ENCODE measurements around the gene CEMIP2. TPM values are rescaled to one million over a fixed set of nuclear protein-coding genes. Genes with fewer than 3 reads are reported as not detected.

Gene CEMIP2
- total RNA-seq, 1 donor from 2014 or later: 70.0 TPM

GRCh38 chr9:71756753-71757152, 11.6 kb downstream of the CEMIP2 start:
- Mint-ChIP-seq H3K36me3 (ENCODE audit: low read depth) (peaks cover 15% of the 10 kb centered on the region), H3K27ac (no peak overlapping the region)
- intact Hi-C loops (cut with micrococcal nuclease): no loop called here

GRCh38 chr9:71755869-71756268, 12.4 kb downstream of the CEMIP2 start:
- peaks cover 13% of the 10 kb centered on the region for H3K36me3 Mint-ChIP-seq (ENCODE audit: low read depth)

More at GRCh38 chr9:71756753-71757152, 11.6 kb downstream of the CEMIP2 start:
- peaks cover 49% of the 10 kb centered on the region for H3K4me1 Mint-ChIP-seq (ENCODE audit: low read depth)
- no peak for DNase-seq (ENCODE audit: low spot score)
- no peaks in the 10 kb centered on the region for H3K9me3 Mint-ChIP-seq
- H3K27me3 Mint-ChIP-seq (ENCODE audit: insufficient read depth): no peaks in the 10 kb centered on the region
- H3K4me3 Mint-ChIP-seq: no peak overlapping the region

GRCh38 chr9:71755230-71755629, 13.1 kb downstream of the CEMIP2 start:
- Mint-ChIP-seq H3K4me1 (ENCODE audit: low read depth) (peaks cover 34% of the 10 kb centered on the region), H3K4me3 (no peak overlapping the region), H3K9me3 (no peaks in the 10 kb centered on the region), H3K27me3 (ENCODE audit: insufficient read depth) (no peaks in the 10 kb centered on the region), H3K27ac (no peak overlapping the region), H3K36me3 (ENCODE audit: low read depth) (peaks cover 12% of the 10 kb centered on the region)
- DNase-seq (ENCODE audit: low spot score): no peak
- intact Hi-C loops (cut with micrococcal nuclease): no loop called here

More at GRCh38 chr9:71755869-71756268, 12.4 kb downstream of the CEMIP2 start:
- no peaks in the 10 kb centered on the region for H3K27me3 Mint-ChIP-seq (ENCODE audit: insufficient read depth)
- intact Hi-C loops (cut with micrococcal nuclease): no loop called here
- no peak overlapping the region for H3K4me3 Mint-ChIP-seq
- H3K27ac Mint-ChIP-seq: no peak overlapping the region
- H3K4me1 Mint-ChIP-seq (ENCODE audit: low read depth): peaks cover 40% of the 10 kb centered on the region
- no peaks in the 10 kb centered on the region for H3K9me3 Mint-ChIP-seq
- DNase-seq (ENCODE audit: low spot score): no peak

- intact Hi-C loops (cut with micrococcal nuclease): no loop called here
These were observed 14.2 kb downstream of the CEMIP2 start for GRCh38 chr9:71754151-71754550.

GRCh38 chr9:71752928-71753327, 15.4 kb downstream of the CEMIP2 start:
- intact Hi-C loops (cut with micrococcal nuclease): no loop called here
- Mint-ChIP-seq H3K36me3 (ENCODE audit: low read depth) (peaks cover 20% of the 10 kb centered on the region), H3K27me3 (ENCODE audit: insufficient read depth) (no peaks in the 10 kb centered on the region), H3K27ac (no peak overlapping the region), H3K9me3 (no peaks in the 10 kb centered on the region), H3K4me3 (no peak overlapping the region), H3K4me1 (ENCODE audit: low read depth) (peaks cover 26% of the 10 kb centered on the region)
- DNase-seq (ENCODE audit: low spot score): no peak

More at GRCh38 chr9:71754151-71754550, 14.2 kb downstream of the CEMIP2 start:
- Mint-ChIP-seq H3K4me3 (no peak overlapping the region), H3K4me1 (ENCODE audit: low read depth) (peaks cover 29% of the 10 kb centered on the region), H3K27me3 (ENCODE audit: insufficient read depth) (no peaks in the 10 kb centered on the region), H3K9me3 (no peaks in the 10 kb centered on the region), H3K27ac (no peak overlapping the region), H3K36me3 (ENCODE audit: low read depth) (peaks cover 11% of the 10 kb centered on the region)
- no peak for DNase-seq (ENCODE audit: low spot score)

GRCh38 chr9:71752352-71752751, 16.0 kb downstream of the CEMIP2 start:
- no peaks in the 10 kb centered on the region for H3K27me3 Mint-ChIP-seq (ENCODE audit: insufficient read depth)
- H3K36me3 Mint-ChIP-seq (ENCODE audit: low read depth): peaks cover 26% of the 10 kb centered on the region
- intact Hi-C loops (cut with micrococcal nuclease): no loop called here
- no peak for DNase-seq (ENCODE audit: low spot score)
- H3K9me3 Mint-ChIP-seq: no peaks in the 10 kb centered on the region
- H3K4me1 Mint-ChIP-seq (ENCODE audit: low read depth): peaks cover 26% of the 10 kb centered on the region
- H3K4me3 Mint-ChIP-seq: no peak overlapping the region
- no peak overlapping the region for H3K27ac Mint-ChIP-seq

- no peak overlapping the region for H3K27ac Mint-ChIP-seq
- H3K4me1 Mint-ChIP-seq (ENCODE audit: low read depth): peaks cover 33% of the 10 kb centered on the region
- no peak overlapping the region for H3K4me3 Mint-ChIP-seq
- peaks cover 59% of the 10 kb centered on the region for H3K36me3 Mint-ChIP-seq (ENCODE audit: low read depth)
- DNase-seq (ENCODE audit: low spot score): no peak
- H3K9me3 Mint-ChIP-seq: no peaks in the 10 kb centered on the region
- intact Hi-C loops (cut with micrococcal nuclease): loop anchor here (1.0 kb wide), 1 partner anchor 18 kb away; no protein-coding TSS in a partner anchor
- H3K27me3 Mint-ChIP-seq (ENCODE audit: insufficient read depth): no peaks in the 10 kb centered on the region
These were observed 20.0 kb downstream of the CEMIP2 start for GRCh38 chr9:71748280-71748743.

- H3K4me1 Mint-ChIP-seq (ENCODE audit: low read depth): peaks cover 34% of the 10 kb centered on the region
- no peak overlapping the region for H3K4me3 Mint-ChIP-seq
- H3K27me3 Mint-ChIP-seq (ENCODE audit: insufficient read depth): no peaks in the 10 kb centered on the region
- peaks cover 56% of the 10 kb centered on the region for H3K36me3 Mint-ChIP-seq (ENCODE audit: low read depth)
- DNase-seq (ENCODE audit: low spot score): no peak
- no peaks in the 10 kb centered on the region for H3K9me3 Mint-ChIP-seq
- intact Hi-C loops (cut with micrococcal nuclease): no loop called here
- no peak overlapping the region for H3K27ac Mint-ChIP-seq
These were observed 20.7 kb downstream of the CEMIP2 start for GRCh38 chr9:71747576-71747975.

GRCh38 chr9:71746758-71747125, 21.6 kb downstream of the CEMIP2 start:
- DNase-seq (ENCODE audit: low spot score): no peak
- intact Hi-C loops (cut with micrococcal nuclease): no loop called here
- no peaks in the 10 kb centered on the region for H3K9me3 Mint-ChIP-seq
- H3K27ac Mint-ChIP-seq: no peak overlapping the region
- H3K4me1 Mint-ChIP-seq (ENCODE audit: low read depth): peaks cover 34% of the 10 kb centered on the region
- H3K36me3 Mint-ChIP-seq (ENCODE audit: low read depth): peaks cover 58% of the 10 kb centered on the region
- H3K4me3 Mint-ChIP-seq: no peak overlapping the region
- no peaks in the 10 kb centered on the region for H3K27me3 Mint-ChIP-seq (ENCODE audit: insufficient read depth)

- peaks cover 34% of the 10 kb centered on the region for H3K4me1 Mint-ChIP-seq (ENCODE audit: low read depth)
- H3K27ac Mint-ChIP-seq: peak overlapping the region; percentile 31
- no peaks in the 10 kb centered on the region for H3K9me3 Mint-ChIP-seq
- no peaks in the 10 kb centered on the region for H3K27me3 Mint-ChIP-seq (ENCODE audit: insufficient read depth)
- intact Hi-C loops (cut with micrococcal nuclease): no loop called here
- no peak overlapping the region for H3K4me3 Mint-ChIP-seq
- no peak for DNase-seq (ENCODE audit: low spot score)
- H3K36me3 Mint-ChIP-seq (ENCODE audit: low read depth): peaks cover 57% of the 10 kb centered on the region
These were observed 22.1 kb downstream of the CEMIP2 start for GRCh38 chr9:71746023-71746757.

GRCh38 chr9:71744754-71745521, 23.4 kb downstream of the CEMIP2 start:
- no peak for DNase-seq (ENCODE audit: low spot score)
- Mint-ChIP-seq H3K4me3 (no peak overlapping the region), H3K27me3 (ENCODE audit: insufficient read depth) (no peaks in the 10 kb centered on the region), H3K4me1 (ENCODE audit: low read depth) (peaks cover 34% of the 10 kb centered on the region), H3K27ac (no peak overlapping the region), H3K36me3 (ENCODE audit: low read depth) (peaks cover 59% of the 10 kb centered on the region), H3K9me3 (no peaks in the 10 kb centered on the region)
- intact Hi-C loops (cut with micrococcal nuclease): no loop called here

GRCh38 chr9:71743882-71744281, 24.4 kb downstream of the CEMIP2 start:
- no peak overlapping the region for H3K27ac Mint-ChIP-seq
- intact Hi-C loops (cut with micrococcal nuclease): no loop called here
- H3K36me3 Mint-ChIP-seq (ENCODE audit: low read depth): peaks cover 65% of the 10 kb centered on the region
- no peak for DNase-seq (ENCODE audit: low spot score)
- peaks cover 34% of the 10 kb centered on the region for H3K4me1 Mint-ChIP-seq (ENCODE audit: low read depth)
- H3K27me3 Mint-ChIP-seq (ENCODE audit: insufficient read depth): no peaks in the 10 kb centered on the region
- no peak overlapping the region for H3K4me3 Mint-ChIP-seq
- H3K9me3 Mint-ChIP-seq: no peaks in the 10 kb centered on the region

GRCh38 chr9:71743217-71743705, 25.1 kb downstream of the CEMIP2 start:
- H3K36me3 Mint-ChIP-seq (ENCODE audit: low read depth): peaks cover 64% of the 10 kb centered on the region
- intact Hi-C loops (cut with micrococcal nuclease): no loop called here
- H3K27ac Mint-ChIP-seq: peak overlapping the region; percentile 23
- peaks cover 28% of the 10 kb centered on the region for H3K4me1 Mint-ChIP-seq (ENCODE audit: low read depth)
- H3K4me3 Mint-ChIP-seq: no peak overlapping the region
- no peaks in the 10 kb centered on the region for H3K9me3 Mint-ChIP-seq
- no peaks in the 10 kb centered on the region for H3K27me3 Mint-ChIP-seq (ENCODE audit: insufficient read depth)
- DNase-seq (ENCODE audit: low spot score): no peak

Data from activated T-helper 1 cell treated with anti-CD3 and anti-CD28 coated beads, Interleukin-12 subunit alpha, Interleukin-12 subunit beta, Interleukin-2, Interleukin-4 antibody, amounts not matched to agents 30 ng/mL and 10 ng/mL and 1 ng/mL, durations not matched to agents 14 hours and 24 hours and 36 hours (primary cell).